Glutamatergic neuron (in vitro differentiated cells): Measurements from ENCODE around the gene DLG2. TPM values are rescaled to one million over a fixed set of nuclear protein-coding genes. Genes with fewer than 3 reads are reported as not detected.

Source experiments
- DNase-seq: peaks from one replicate; pipeline ENCODE4 v3.0.0; 2022
- H3K27ac Mint-ChIP-seq: one replicate; pipeline ENCODE4 v1.8.0; 2020; ENCODE audit warnings: mild to moderate bottlenecking, mixed read lengths, inconsistent platforms; ENCODE audit not compliant: unreplicated experiment
- H3K27me3 Mint-ChIP-seq: one replicate; pipeline ENCODE4 v1.8.0; 2020; ENCODE audit warnings: mild to moderate bottlenecking, moderate library complexity, mixed read lengths, inconsistent platforms; ENCODE audit not compliant: unreplicated experiment
- H3K36me3 Mint-ChIP-seq: one replicate; pipeline ENCODE4 v1.8.0; 2020; ENCODE audit warnings: mild to moderate bottlenecking, mixed read lengths, inconsistent platforms; ENCODE audit not compliant: unreplicated experiment
- H3K4me1 Mint-ChIP-seq: one replicate; pipeline ENCODE4 v1.8.0; 2020; ENCODE audit warnings: mild to moderate bottlenecking, low read depth, mixed read lengths, inconsistent platforms; ENCODE audit not compliant: unreplicated experiment
- H3K4me3 Mint-ChIP-seq: one replicate; pipeline ENCODE4 v1.8.0; 2020; ENCODE audit warnings: mild to moderate bottlenecking, mixed read lengths, inconsistent platforms; ENCODE audit not compliant: unreplicated experiment
- H3K9me3 Mint-ChIP-seq: one replicate; pipeline ENCODE4 v1.8.0; 2020; ENCODE audit warnings: mild to moderate bottlenecking, moderate library complexity, mixed read lengths, inconsistent platforms; ENCODE audit not compliant: unreplicated experiment
- CTCF ChIP-seq: fragments of 200-600 bp; sonication (generic); IDR thresholded peaks from one replicate; pipeline ENCODE4 v1.5.0; 2021; ENCODE audit not compliant: partially characterized antibody, unreplicated experiment
- total RNA-seq: library from RNA; stranded (reverse); fragmentation: NEBNext Ultra II Directional; extraction: Animal tissue kit (Norgen Biotek cat#: 25700); gene quantifications from one replicate; pipeline ENCODE4 v1.2.1, GENCODE V29; 2021; ENCODE audit not compliant: unreplicated experiment

DLG2 gene
- total RNA-seq, 1 donor from 2014 or later: 2.9 TPM

- H3K27me3 Mint-ChIP-seq: no peaks in the 10 kb centered on the region
- H3K9me3 Mint-ChIP-seq: no peaks in the 10 kb centered on the region
- no peaks in the 10 kb centered on the region for H3K36me3 Mint-ChIP-seq
- peak; percentile 68 for TF ChIP-seq CTCF
- H3K4me3 Mint-ChIP-seq: no peak overlapping the region
- no peak overlapping the region for H3K27ac Mint-ChIP-seq
- peak; percentile 52 for DNase-seq
- no peaks in the 10 kb centered on the region for H3K4me1 Mint-ChIP-seq
These were observed 1790.1 kb downstream of the DLG2 start for GRCh38 chr11:83836883-83837654.

GRCh38 chr11:83836065-83836464 is 1791.1 kb downstream of the DLG2 start:
- no peaks in the 10 kb centered on the region for H3K9me3 Mint-ChIP-seq
- no peak overlapping the region for H3K4me3 Mint-ChIP-seq
- H3K27me3 Mint-ChIP-seq: no peaks in the 10 kb centered on the region
- no peaks in the 10 kb centered on the region for H3K36me3 Mint-ChIP-seq
- no peak for DNase-seq
- H3K27ac Mint-ChIP-seq: no peak overlapping the region
- H3K4me1 Mint-ChIP-seq: no peaks in the 10 kb centered on the region
- TF ChIP-seq CTCF: no peak

GRCh38 chr11:83835423-83835822 is 1791.7 kb downstream of the DLG2 start:
- DNase-seq: no peak
- H3K4me3 Mint-ChIP-seq: no peak overlapping the region
- no peaks in the 10 kb centered on the region for H3K36me3 Mint-ChIP-seq
- TF ChIP-seq CTCF: no peak
- H3K27me3 Mint-ChIP-seq: no peaks in the 10 kb centered on the region
- H3K4me1 Mint-ChIP-seq: no peaks in the 10 kb centered on the region
- no peaks in the 10 kb centered on the region for H3K9me3 Mint-ChIP-seq
- H3K27ac Mint-ChIP-seq: no peak overlapping the region

GRCh38 chr11:83831929-83832328 is 1795.2 kb downstream of the DLG2 start:
- Mint-ChIP-seq H3K9me3 (no peaks in the 10 kb centered on the region), H3K36me3 (no peaks in the 10 kb centered on the region), H3K4me1 (no peaks in the 10 kb centered on the region), H3K4me3 (no peak overlapping the region), H3K27ac (no peak overlapping the region), H3K27me3 (peaks cover 1% of the 10 kb centered on the region)
- TF ChIP-seq CTCF: no peak
- DNase-seq: no peak

GRCh38 chr11:83827940-83828554 is 1799.1 kb downstream of the DLG2 start:
- H3K36me3 Mint-ChIP-seq: no peaks in the 10 kb centered on the region
- H3K4me3 Mint-ChIP-seq: no peak overlapping the region
- H3K27me3 Mint-ChIP-seq: peaks cover 1% of the 10 kb centered on the region
- peak; percentile 56 for TF ChIP-seq CTCF
- no peak for DNase-seq
- no peaks in the 10 kb centered on the region for H3K9me3 Mint-ChIP-seq
- H3K27ac Mint-ChIP-seq: no peak overlapping the region
- H3K4me1 Mint-ChIP-seq: no peaks in the 10 kb centered on the region
